DND-41 (cell line): ENCODE measurements around the gene NTMT1.

Experiments
- ATAC-seq: fragments of 200-7000 bp; cut with Tn5 transposase; 3 replicates; pipeline ENCODE4 v1.9.1; 2021; ENCODE audit warnings: low read depth; ENCODE audit not compliant: insufficient read depth
- DNase-seq: peaks from one replicate; pipeline ENCODE4 v3.0.0-alpha.2; 2020
- H2AFZ ChIP-seq: 2 replicates; pipeline ENCODE4 v1.6.0; 2012; ENCODE audit warnings: low read depth, low read length
- H3K27ac ChIP-seq: 2 replicates; pipeline ENCODE4 v1.5.1; 2012; ENCODE audit warnings: low read length, inconsistent platforms
- H3K27me3 ChIP-seq: fragments of 200-600 bp; sonication (generic); 2 replicates; pipeline ENCODE4 v1.6.0; 2012; ENCODE audit warnings: low read length, mild to moderate bottlenecking, inconsistent platforms; ENCODE audit not compliant: insufficient read depth, poor library complexity
- H3K36me3 ChIP-seq: 2 replicates; pipeline ENCODE4 v1.5.1; 2012; ENCODE audit warnings: low read length, inconsistent platforms; ENCODE audit not compliant: insufficient read depth
- H3K4me1 ChIP-seq: 2 replicates; pipeline ENCODE4 v1.5.1; 2012; ENCODE audit warnings: mild to moderate bottlenecking, low read length; ENCODE audit not compliant: insufficient read depth
- H3K4me2 ChIP-seq: 2 replicates; pipeline ENCODE4 v1.6.0; 2012; ENCODE audit warnings: mild to moderate bottlenecking, moderate library complexity, low read length, inconsistent platforms; ENCODE audit not compliant: insufficient read depth
- H3K4me3 ChIP-seq, 2 experiments: fragments of 200-600 bp in 1 of 2; shearing (Covaris generic) in 1 of 2; 2 replicates each; pipeline ENCODE4 v1.5.1; 2012 to 2016; ENCODE audit warnings: inconsistent platforms in 2 of 2, low read length in 2 of 2, mild to moderate bottlenecking in 2 of 2, low read depth in 1 of 2, moderate library complexity in 1 of 2
- H3K79me2 ChIP-seq: 2 replicates; pipeline ENCODE4 v1.6.0; 2012; ENCODE audit warnings: low read length, inconsistent platforms; ENCODE audit not compliant: insufficient read depth
- H3K9ac ChIP-seq: 2 replicates; pipeline ENCODE4 v1.6.0; 2012; ENCODE audit warnings: low read depth, mild to moderate bottlenecking, inconsistent platforms, low read length, moderate library complexity
- H3K9me3 ChIP-seq: 2 replicates; pipeline ENCODE4 v1.5.1; 2012; ENCODE audit warnings: low read length, moderate library complexity, mild to moderate bottlenecking, inconsistent platforms; ENCODE audit not compliant: insufficient read depth, severe bottlenecking
- H4K20me1 ChIP-seq: 2 replicates; pipeline ENCODE4 v1.6.0; 2012; ENCODE audit warnings: low read length; ENCODE audit not compliant: insufficient read depth
- CTCF ChIP-seq: IDR thresholded peaks from 2 replicates; pipeline ENCODE4 v1.5.1; 2012; ENCODE audit warnings: borderline replicate concordance, low read length, moderate library complexity, mild to moderate bottlenecking; ENCODE audit not compliant: poor library complexity, severe bottlenecking; ENCODE audit errors: extremely low read depth
- EZH2 ChIP-seq: IDR thresholded peaks from 3 replicates; pipeline ENCODE4 v1.6.1; 2012; ENCODE audit warnings: borderline replicate concordance, low read depth, mild to moderate bottlenecking, moderate library complexity, low read length, inconsistent platforms; ENCODE audit not compliant: severe bottlenecking

NTMT1 gene

GRCh38 chr9:129672702-129673101 is 46.7 kb downstream of the NTMT1 start:
- no peak overlapping the region for H3K4me3 ChIP-seq
- no peak for ATAC-seq
- no peak for DNase-seq
- no peaks in the 10 kb centered on the region for H3K4me1 ChIP-seq
- no peak overlapping the region for H3K9ac ChIP-seq
- no peaks in the 10 kb centered on the region for H3K9me3 ChIP-seq
- no peaks in the 10 kb centered on the region for H3K79me2 ChIP-seq
- H2AFZ ChIP-seq = no peak overlapping the region
- no peak overlapping the region for H3K27ac ChIP-seq
- no peak for TF ChIP-seq EZH2
- no peak for TF ChIP-seq CTCF
- H3K27me3 ChIP-seq = no peaks in the 10 kb centered on the region
- H4K20me1 ChIP-seq = no peaks in the 10 kb centered on the region; the same call in 1 of the 2 replicates
- no peak overlapping the region for H3K4me2 ChIP-seq
- no peaks in the 10 kb centered on the region for H3K36me3 ChIP-seq

- DNase-seq (no peak), ATAC-seq (no peak)
- no peak overlapping the region for H3K4me2 ChIP-seq
- no peaks in the 10 kb centered on the region for H3K9me3 ChIP-seq
- H3K27ac ChIP-seq = no peak overlapping the region
- no peaks in the 10 kb centered on the region for H3K27me3 ChIP-seq
- H3K4me1 ChIP-seq = no peaks in the 10 kb centered on the region
- no peaks in the 10 kb centered on the region; the same call in 1 of the 2 replicates for H4K20me1 ChIP-seq
- no peaks in the 10 kb centered on the region for H3K36me3 ChIP-seq
- no peak overlapping the region for H2AFZ ChIP-seq
- H3K4me3 ChIP-seq = no peak overlapping the region
- H3K79me2 ChIP-seq = no peaks in the 10 kb centered on the region
- no peak overlapping the region for H3K9ac ChIP-seq
- TF ChIP-seq CTCF (no peak), EZH2 (no peak)
Measured at GRCh38 chr9:129673602-129674001, 47.6 kb downstream of the NTMT1 start.

GRCh38 chr9:129674229-129674628 is 48.3 kb downstream of the NTMT1 start:
- ATAC-seq = no peak
- no peaks in the 10 kb centered on the region for H3K4me1 ChIP-seq
- no peak overlapping the region for H2AFZ ChIP-seq
- H3K9ac ChIP-seq = no peak overlapping the region
- no peaks in the 10 kb centered on the region for H3K36me3 ChIP-seq
- H3K27ac ChIP-seq = no peak overlapping the region
- no peaks in the 10 kb centered on the region; the same call in 1 of the 2 replicates for H4K20me1 ChIP-seq
- H3K4me3 ChIP-seq = no peak overlapping the region
- DNase-seq = no peak
- H3K79me2 ChIP-seq = no peaks in the 10 kb centered on the region
- no peaks in the 10 kb centered on the region for H3K9me3 ChIP-seq
- TF ChIP-seq EZH2 (no peak), CTCF (no peak)
- H3K27me3 ChIP-seq = peaks cover 1% of the 10 kb centered on the region
- no peak overlapping the region for H3K4me2 ChIP-seq

- Histone ChIP-seq H4K20me1 (no peaks in the 10 kb centered on the region; the same call in 1 of the 2 replicates), H3K4me1 (no peaks in the 10 kb centered on the region), H3K9me3 (no peaks in the 10 kb centered on the region), H3K4me2 (no peak overlapping the region), H3K27ac (no peak overlapping the region), H2AFZ (no peak overlapping the region), H3K9ac (no peak overlapping the region), H3K36me3 (no peaks in the 10 kb centered on the region), H3K27me3 (peaks cover 3% of the 10 kb centered on the region), H3K79me2 (no peaks in the 10 kb centered on the region), H3K4me3 (no peak overlapping the region)
- DNase-seq = no peak
- no peak for ATAC-seq
- TF ChIP-seq EZH2 = no peak
- no peak for TF ChIP-seq CTCF
Measured at GRCh38 chr9:129675620-129676019, 49.7 kb downstream of the NTMT1 start.
